ENCODE data around the gene ALDH1A3.

DNA sequence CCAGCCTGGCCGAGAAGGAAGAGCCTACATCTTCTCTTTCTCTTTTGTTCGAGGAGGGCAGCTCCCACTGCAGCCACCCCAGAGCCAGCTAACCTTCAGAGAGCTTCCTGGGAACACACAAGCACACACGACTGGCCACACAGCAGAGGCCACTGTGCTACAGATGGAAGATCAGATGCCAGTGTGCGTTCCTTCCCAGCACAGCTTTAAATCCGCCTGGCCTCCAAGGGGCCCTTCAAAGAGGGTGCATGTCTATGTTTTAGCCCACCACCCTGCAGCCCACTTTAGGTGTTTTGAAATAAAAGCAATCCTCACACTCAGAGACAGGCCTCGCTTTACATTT, 12.4 kb downstream of the ALDH1A3 start:
- TF ChIP-seq POLR2AphosphoS5 (IDR thresholded peaks at IDR 0.05): no peak
- no peak for TF ChIP-seq EP300 (IDR thresholded peaks at IDR 0.05; ENCODE audit: low read depth)
- TF ChIP-seq, protein P1, sequence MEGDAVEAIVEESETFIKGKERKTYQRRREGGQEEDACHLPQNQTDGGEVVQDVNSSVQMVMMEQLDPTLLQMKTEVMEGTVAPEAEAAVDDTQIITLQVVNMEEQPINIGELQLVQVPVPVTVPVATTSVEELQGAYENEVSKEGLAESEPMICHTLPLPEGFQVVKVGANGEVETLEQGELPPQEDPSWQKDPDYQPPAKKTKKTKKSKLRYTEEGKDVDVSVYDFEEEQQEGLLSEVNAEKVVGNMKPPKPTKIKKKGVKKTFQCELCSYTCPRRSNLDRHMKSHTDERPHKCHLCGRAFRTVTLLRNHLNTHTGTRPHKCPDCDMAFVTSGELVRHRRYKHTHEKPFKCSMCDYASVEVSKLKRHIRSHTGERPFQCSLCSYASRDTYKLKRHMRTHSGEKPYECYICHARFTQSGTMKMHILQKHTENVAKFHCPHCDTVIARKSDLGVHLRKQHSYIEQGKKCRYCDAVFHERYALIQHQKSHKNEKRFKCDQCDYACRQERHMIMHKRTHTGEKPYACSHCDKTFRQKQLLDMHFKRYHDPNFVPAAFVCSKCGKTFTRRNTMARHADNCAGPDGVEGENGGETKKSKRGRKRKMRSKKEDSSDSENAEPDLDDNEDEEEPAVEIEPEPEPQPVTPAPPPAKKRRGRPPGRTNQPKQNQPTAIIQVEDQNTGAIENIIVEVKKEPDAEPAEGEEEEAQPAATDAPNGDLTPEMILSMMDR (IDR thresholded peaks at IDR 0.05): no peak
